Suppressor macrophage treated with lipopolysaccharide for 1 hour (primary cell): ENCODE results near the gene GOLGA6L10.
A peak's percentile ranks its signal among the peaks of the same experiment; 100 is the strongest.
"Not testable (repeated sequence)": the region's sequence is repeated elsewhere in the genome, so short reads cannot be mapped to it uniquely, and the experiment has no call there.

ENCODE experiments used
- DNase-seq, 3 donors: peaks; one replicate each; pipeline ENCODE4 v3.0.0-alpha.2; 2020 to 2022

Gene GOLGA6L10

DNA sequence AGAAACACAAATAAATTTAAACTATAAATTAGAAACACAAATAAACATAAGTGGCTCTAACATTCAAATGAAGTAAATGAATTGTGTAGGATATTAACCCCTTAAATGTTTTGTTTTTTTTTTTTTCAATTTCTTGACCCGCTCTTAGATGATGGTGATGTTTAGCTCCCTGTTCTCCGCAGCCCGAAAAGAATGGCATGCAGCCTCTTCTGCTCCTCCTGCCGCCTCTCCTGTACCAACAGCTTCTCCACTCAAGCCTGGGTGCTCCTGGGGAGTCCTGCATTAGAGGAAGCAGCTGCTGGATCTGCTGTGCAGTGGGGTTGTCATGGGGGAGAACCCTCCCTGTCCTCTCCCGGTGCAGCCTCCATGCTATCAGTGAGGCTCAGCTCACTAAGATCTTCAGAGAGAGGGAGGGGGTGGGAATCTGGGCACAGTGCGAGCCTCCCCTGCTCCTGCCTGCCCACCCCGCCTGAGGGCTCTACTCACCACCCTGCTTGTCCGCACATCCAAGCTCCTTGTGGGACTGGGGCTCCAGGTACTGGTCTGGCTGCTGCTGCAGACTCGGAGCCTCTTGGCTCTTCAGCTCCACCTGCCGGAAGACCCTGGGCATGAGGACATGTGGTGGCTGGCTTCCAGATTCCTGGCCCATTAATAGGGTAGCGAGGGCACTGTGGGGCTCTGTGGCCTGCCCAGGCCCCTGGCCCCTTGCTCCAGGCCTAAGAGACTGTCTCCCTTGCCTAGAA, 6.5 kb downstream of the GOLGA6L10 start:
- DNase-seq: not testable (repeated sequence)

DNA sequence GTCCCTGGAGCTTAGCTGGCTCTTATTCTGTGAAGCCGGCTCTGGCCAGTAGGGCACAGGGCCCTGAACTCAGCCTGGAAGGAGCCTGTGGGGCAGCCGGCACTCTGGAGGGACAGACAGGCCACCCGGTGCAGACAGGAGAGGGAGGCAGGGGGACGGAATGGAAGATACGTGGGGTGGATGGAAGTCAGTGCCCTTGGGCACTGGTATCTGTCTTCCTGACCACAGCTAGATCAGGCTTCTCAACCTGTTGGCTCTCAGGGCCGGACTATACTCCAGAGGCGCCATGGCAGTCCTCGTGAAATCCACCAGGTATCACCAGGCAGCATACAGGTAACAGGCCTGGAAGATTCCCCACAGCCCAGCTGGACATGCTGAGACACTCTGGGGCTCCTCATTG, 10.7 kb downstream of the GOLGA6L10 start:
- not testable (repeated sequence) for DNase-seq

DNA sequence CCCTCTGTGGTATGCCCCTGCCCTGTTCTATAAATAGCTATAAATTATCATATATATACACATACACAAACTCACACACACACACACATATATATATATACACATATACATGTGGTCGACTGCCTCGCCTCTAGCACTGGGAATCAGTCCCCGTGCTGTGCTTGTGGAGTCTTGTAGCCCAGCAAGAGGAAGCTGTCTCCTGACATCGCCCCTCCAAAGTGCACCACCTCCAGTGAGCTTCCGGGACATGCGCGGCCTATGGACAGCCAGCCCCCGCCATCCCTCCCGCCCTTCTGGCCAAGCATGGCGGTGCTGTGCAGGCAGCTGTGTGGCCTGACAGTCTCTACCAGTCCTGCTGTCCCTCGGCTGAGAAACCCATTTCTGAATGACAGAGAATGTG, 11.2 kb downstream of the GOLGA6L10 start:
- DNase-seq: not testable (repeated sequence)

DNA sequence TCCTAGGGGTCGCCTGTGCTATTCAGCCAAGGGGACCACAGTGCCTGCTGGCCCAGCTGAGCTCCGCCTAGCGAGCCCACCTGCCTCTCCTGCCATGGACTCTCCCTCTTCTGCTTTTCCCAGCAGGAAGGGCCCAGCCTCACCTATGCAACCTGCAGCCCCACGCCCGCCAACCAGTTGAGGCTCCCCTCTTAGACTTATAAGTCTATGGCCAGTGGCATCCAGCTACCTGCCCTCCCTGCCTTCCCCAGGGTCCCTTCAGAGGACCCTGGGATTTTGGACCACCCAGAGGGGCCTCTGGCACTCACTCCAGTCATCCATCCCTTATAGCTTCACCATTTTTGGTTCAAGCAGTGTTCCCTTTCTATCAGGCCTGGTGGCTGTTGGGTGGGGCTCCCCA, 12.2 kb downstream of the GOLGA6L10 start:
- not testable (repeated sequence) for DNase-seq

DNA sequence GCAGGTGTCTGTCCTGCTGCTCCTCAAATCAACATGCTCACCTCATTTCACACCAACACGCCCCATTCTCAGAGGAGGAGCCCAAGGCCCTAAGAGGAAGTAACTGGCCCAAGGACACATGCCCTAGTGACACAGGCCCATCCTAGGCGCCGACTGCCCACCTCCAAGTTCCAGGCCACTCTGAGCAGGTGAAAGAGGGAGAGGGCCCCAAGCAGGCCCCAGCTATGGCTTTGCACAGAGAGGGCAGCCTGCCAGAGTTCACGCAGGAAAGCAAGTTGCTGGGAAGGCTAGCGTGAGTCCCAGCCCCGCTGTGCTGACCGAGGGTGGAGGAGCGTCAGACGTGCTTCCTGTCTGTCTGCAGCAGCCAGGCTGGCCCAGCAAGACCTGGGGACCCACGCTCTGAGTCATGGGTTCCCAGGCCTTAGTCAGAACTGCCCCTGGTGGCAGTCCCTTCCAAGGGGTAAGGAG, 13.1 kb downstream of the GOLGA6L10 start:
- DNase-seq: peak; percentile 15 to 56 (median 19)

DNA sequence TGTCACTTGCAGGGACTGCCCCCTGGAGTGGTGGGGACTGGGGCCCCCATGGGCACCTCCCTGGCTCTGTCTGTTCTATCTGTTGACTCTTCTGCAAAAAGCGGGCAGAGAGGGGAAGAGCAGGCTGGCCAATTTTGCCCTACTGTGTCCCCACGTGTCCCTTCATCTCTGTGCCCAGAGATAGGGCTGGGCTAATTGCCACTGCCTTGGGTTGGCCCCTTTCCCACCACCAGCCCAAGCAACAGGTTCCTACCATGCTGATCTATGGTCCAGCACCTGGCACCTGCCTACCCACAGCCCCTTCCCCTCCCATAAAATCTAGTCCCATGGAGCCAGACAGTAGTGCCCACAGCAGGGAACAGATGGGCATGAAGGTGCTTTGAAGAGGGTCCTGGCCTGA, 14.3 kb downstream of the GOLGA6L10 start:
- DNase-seq: not testable (repeated sequence)

DNA sequence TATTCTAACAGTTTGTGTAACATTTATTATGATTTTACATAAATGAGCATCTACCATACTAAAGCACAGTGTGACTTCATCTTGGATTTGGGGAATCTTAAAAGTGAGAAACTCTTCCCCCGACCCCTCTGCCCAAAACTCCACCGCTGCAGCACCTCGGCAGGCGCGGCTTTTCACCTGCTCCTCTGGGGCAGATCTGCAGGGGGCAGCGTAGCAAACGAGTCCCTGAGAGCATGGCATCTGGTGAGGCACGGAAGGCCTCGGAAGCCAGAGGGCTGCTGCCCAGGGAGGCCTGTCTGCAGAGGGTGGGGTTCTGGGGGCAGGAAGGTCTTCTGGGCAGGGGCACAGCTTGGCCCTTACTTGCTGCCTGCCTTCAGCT, 14.7 kb downstream of the GOLGA6L10 start:
- not testable (repeated sequence) for DNase-seq

DNA sequence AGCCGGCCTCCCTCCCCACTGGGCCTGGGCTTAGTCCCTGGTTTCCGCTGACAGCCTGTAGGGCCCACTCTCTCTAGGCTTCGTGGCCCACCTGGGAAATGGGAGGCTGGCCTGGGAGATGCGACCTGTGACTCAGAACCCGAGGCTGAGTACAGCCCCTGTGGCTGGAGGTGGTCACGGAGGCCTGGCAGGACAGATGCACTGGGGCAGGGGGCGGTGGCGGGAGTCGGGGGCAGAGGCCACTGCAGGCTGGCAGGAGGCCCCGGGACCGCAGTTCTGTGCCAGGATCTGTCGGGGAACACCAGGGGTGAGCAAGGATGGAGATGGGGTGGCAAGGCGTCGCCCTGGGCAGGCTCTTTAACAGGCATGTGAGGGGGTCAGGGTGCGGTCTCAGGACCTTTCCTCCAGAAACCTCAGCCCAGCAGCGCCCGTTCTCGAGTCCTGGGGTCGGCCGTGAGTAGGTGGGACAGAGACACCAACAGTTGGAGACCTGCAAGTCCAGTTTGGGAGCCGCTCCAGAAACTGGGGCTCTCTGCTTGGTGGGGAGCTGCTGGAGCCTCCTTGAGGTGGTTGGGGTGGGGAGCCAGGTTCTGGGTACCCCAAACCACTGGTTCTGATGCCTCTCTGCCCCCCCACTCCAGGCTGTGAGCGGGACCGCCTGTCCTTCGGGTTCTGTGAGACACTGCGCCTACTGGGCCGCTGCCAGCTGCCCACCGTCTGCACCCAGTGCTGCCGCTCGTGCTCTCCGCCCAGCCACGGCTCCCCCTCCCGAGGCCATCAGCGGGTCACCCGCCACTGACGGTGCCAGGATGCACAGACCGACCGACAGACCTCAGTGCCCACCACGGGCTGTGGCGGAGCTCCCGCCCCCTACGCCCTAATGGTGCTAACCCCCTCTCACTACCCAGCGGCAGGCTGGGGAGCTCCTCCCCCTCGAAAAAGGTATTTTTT, 15.4 kb downstream of the GOLGA6L10 start:
- not testable (repeated sequence) for DNase-seq

DNA sequence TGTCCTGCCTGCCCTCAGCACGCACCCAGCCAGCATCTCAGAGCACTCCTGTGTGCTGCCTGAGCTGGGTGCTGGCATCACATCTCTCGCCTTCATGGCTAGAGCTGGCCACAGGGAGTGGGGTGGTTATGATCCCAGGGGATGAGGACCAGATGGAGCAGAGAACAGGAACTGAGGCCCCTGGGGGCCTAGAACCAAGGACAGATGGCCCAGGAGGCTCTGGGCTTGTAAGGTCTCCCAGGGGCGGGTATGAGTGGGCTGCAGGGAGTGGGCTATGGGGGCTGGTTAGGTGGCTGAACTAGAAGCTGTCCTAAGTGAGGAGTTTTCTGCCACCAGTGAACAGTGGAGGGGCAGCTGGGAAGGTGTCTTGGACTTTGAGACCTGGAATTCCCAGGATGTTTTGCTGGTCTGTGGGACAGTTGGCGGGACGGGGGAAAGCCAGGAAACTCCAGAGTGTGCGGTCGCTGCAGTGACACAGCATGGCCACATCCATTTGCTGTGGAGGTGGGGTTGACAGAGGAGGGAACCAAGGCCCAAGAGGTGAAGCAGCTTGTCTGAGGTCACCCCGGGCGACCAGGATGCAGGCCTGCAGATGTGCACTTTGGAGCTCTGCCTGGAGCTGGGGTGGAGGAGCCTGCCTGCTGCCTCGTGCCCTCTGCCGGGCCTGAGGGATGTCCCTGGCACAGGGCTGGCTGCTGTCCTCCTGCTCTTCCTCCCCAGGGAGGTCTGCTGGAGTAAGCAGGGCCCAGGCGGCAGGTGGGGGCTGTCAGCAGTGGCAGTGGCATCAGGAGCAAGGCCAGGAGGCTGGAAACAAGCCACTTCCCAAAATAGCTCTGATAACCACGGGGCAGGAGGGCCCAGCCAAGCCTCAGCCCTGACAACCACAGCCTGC, 16.3 kb downstream of the GOLGA6L10 start:
- DNase-seq: peak; percentile 7 to 25 (median 20)

DNA sequence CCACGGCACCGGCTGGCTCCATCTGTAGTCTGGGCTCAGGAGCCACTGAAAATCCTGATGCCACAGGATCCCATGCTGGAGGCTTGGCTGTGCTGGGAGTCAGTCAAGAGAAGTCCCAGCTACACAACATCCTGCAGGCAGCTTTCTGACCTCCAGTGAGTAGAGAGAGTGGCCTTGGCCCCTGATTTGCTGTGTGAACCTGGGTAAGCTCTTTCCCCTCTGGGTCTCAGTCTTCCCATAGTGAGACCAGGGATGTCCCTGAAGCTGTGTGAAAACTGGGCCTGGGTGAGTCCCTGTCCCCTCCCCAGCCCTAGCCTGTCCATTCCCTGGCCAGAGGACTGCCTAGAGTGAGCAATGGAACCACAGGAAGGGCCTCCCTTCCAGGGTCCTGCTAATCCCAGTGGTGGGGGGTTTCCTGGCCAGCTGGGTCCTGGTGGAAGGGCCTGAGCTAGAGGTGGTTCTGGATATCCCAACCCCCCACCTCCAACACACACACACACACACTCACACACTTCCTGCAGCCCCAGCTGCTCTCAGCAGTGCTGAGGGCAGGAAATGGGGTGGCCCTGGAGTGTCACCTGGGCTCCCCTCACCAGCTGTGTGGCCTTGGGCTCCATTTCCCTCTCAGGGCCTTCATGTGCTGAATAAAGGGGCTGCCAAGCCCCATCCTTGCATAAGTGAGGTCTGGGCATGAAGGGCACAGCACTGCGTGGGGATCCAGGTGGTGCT, 17.5 kb downstream of the GOLGA6L10 start:
- not testable (repeated sequence) for DNase-seq

DNA sequence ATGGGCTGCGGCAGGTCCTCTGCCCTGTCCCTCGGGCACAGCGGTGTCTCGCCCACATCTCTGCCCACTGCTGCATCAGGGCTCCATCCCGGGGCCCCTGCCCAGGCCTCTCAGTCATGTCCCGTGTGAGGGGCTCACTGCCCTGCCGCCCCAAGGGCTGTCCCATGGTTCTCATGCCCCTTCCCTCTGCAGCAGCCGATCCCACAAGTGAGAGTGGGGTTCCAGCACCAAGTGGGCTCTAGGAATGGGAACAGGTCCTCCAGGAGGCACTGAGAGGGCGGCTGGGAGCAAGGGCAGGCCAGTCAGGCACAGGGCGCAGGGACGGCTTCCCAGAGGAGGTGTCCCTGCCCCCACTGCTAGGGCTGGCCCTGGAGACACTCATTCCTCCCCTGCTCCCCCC, 18.4 kb downstream of the GOLGA6L10 start:
- not testable (repeated sequence) for DNase-seq

DNA sequence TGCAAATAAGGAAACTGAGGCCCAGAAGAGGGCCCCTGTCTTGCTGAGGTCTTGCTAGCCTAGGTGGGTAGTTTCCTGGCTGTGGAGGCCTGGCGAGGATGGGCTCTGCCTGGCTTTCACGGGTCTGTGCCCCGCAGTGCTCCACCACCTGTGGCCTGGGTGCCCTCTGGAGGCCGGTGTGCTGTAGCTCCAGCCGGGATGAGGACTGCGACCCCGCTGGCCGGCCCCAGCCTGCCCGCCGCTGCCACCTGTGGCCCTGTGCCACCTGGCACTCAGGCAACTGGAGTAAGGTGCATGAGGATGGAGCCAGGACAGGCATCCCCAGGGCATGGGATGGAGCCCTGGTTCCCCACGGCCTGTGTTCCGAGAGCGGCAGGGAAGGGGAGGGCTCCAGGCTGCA, 20.2 kb downstream of the GOLGA6L10 start:
- DNase-seq: not testable (repeated sequence)

DNA sequence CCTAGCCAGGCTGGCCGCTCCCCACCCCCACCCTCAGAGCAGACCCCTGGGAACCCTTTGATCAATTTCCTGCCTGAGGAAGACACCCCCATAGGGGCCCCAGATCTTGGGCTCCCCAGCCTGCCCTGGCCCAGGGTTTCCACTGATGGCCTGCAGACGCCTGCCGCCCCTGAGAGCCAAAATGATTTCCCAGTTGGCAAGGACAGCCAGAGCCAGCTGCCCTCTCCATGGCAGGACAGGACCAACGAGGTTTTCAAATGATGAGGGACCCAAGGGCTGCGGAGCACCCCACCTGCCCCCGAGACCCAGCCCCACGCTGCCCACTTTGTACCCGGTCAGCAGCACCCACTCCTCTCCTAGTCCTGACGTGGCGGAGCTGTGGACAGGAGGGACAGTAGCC, 21.9 kb downstream of the GOLGA6L10 start:
- not testable (repeated sequence) for DNase-seq

DNA sequence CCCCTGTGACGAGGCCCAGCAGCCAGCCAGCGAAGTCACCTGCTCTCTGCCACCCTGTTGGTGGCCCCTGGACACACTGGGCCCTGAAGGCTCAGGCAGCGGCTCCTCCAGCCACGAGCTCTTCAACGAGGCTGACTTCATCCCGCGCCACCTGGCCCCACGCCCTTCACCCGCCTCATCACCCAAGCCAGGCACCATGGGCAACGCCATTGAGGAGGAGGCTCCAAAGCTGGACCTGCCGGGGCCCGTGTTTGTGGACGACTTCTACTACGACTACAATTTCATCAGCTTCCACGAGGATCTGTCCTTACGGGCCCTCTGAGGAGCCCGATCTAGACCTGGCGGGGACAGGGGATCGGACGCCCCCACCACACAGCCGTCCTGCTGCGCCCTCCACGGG, 22.4 kb downstream of the GOLGA6L10 start:
- not testable (repeated sequence) for DNase-seq

DNA sequence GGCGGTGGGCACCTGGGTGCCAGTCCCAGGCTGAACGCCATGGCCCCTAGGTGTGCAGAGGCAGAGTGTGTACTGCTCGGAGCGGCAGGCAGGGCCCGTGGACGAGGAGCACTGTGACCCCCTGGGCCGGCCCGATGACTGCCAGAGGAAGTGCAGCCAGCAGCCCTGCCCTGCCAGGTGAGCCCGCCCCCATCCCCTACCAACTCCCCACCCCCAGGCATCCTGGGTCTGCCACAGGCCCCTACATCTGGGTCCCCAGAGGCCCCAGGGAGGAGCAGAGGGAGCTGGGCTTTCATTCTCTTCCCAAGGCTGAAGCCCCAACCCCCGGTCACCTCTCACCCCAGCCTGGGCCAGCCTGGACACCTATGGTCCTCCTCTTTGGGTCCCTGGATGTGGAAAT, 23.6 kb downstream of the GOLGA6L10 start:
- DNase-seq: not testable (repeated sequence)

DNA sequence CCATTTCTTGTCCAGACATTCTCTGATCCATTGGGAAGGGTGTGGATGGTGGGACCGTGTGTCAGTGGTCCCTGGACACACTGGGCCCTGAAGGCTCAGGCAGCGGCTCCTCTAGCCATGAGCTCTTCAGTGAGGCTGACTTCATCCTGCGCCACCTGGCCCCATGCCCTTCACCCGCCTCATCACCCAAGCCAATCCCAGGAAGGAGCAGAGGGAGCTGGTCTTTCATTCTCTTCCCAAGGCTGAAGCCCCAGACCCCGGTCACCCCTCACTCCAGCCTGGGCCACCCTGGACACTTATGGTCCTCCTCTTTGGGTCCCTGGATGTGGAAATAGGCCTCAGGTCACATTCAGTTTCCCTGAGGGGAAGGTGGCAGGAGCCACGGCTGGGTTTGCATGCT, 24.4 kb downstream of the GOLGA6L10 start:
- not testable (repeated sequence) for DNase-seq

DNA sequence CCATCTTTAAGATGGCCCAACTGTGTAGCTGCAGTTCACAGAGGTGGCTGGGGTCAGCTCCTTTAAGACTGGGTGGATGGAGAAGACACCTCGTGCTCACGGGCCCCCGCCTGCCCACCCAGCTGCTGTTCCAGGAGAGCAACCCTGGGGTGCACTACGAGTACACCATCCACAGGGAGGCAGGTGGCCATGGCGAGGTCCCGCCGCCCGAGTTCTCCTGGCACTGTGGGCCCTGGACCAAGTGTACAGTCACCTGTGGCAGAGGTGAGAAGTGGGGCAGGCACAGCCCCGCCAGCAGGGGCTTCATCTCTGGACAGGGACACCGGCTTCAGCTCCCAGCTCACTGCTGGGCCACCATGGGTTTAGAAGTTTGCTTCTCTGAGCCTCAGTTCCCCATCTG, 26.8 kb downstream of the GOLGA6L10 start:
- DNase-seq: not testable (repeated sequence)

DNA sequence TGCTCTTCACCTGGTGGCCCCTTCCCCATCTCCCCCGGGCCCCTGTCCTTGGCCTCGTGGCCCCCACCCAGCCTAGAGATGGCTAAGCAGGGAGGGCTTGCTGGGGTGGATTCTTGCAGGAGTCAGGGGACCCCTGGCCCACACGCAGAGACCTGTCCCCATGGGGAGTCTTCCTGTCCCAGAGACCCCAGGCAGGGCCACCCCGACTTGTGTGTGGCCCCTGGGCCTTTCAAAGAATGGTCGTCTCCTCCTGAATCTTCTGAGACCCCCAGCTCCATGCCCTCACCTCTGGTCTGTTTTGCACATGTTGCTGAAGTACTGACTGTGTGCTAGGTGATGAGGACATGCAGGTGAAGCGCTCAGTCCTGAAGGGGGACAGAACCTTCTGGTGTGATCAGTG, 28.4 kb downstream of the GOLGA6L10 start:
- DNase-seq: not testable (repeated sequence)

DNA sequence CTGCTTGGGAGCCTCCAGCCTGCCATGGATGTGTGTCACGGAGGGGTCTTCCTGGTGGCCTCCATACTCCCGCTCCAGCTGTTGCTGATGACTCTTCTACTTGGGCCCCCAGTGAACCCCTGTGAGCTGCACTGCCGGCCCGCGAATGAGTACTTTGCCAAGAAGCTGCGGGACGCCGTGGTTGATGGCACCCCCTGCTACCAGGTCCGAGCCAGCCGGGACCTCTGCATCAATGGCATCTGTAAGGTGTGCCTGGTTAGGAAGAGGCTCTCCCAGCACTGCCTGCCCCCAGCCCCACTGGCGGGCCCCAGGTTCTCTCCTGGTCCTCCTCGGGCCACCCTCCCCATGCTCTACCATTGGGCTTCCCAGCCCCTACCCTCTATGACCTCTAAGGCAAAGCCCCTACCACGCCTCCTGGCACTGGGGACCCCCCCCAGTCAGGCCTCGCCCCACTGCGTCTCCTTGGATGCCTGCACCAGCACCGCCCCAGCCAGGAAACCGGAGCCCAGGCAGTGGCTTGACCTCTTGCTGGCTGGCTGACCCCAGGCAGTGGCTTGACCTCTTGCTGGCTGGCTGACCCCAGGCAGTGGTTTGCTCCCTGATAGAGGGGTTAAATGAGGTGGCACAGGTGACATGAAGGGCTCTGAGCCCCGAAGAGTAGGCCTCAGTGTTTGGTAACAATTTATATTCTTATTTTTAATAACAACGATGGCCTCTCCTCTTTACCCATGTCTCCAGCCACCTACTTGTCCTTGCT, 29.6 kb downstream of the GOLGA6L10 start:
- DNase-seq: not testable (repeated sequence)

DNA sequence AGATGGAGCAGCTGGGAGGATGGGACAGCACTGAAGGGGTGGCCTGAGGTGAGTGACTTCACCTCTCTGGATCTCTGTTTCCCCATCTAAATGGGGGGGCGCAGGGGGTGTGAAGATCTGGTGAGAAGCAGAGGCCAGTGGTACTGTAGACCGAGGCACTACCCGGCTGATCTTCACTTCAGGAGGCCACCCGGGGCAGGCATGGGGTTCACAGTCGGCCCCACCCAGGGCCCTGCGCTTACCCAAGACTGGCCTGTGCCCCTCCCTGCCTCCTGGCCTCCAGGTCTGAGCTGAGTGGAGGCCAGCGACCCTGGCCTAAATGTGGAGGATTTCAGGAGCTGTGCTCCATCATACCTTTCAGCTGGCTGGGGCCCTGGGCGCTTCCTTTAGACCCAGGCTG, 31.0 kb downstream of the GOLGA6L10 start:
- DNase-seq: not testable (repeated sequence)

DNA sequence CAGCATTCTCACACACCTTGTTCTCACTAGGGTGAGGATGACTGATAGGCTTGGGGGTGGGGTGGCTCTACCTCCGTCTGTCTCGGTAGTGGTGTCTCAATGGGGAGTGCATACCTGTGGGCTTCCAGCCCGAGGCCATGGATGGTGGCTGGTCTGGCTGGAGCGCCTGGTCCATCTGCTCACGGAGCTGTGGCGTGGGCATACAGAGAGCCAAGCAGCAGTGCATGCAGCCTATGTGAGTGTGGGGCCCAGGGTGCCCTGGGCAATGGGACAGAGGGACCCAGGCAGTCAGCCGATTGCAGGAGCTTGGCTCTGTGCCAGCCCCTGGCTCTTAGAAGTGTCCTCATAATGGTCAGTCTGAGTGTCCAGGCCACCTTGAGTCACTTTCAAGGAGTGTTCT, 31.8 kb downstream of the GOLGA6L10 start:
- DNase-seq: not testable (repeated sequence)
